Panc1 (cell line): Measurements from ENCODE around the gene IL10RB. TPM values are rescaled to one million over a fixed set of nuclear protein-coding genes. Genes with fewer than 3 reads are reported as not detected.

Experiments used
- ATAC-seq: fragments of 200-7000 bp; cut with Tn5 transposase; 2 replicates; pipeline ENCODE4 v1.9.1; 2020; ENCODE audit warnings: mild to moderate bottlenecking, moderate library complexity
- BruUV-seq: library from RNA; stranded (reverse); fragments of 400-500 nt; replicated peaks from 2 replicates; lab custom pipeline; 2021; lab: Mats Ljungman, UMichigan
- CTCF ChIA-PET: fragments of 300-600 bp; sonication (Branson Sonifier 250); formaldehyde crosslinking; loops from one replicate; lab custom pipeline; 2022; ENCODE audit warnings: antibody characterized with exemption; lab: Charles Lee
- POLR2A ChIA-PET: fragments of 300-600 bp; sonication (Branson Sonifier 250); formaldehyde crosslinking; loops from one replicate; lab custom pipeline; 2022; ENCODE audit warnings: antibody characterized with exemption; lab: Charles Lee
- DNase-seq: peaks from one replicate; pipeline ENCODE4 v3.0.0-alpha.2; 2010; ENCODE audit warnings: low read depth, low spot score
- H3K27ac ChIP-seq: 2 replicates; pipeline ENCODE4 v1.5.1; 2011; ENCODE audit warnings: mild to moderate bottlenecking, low read length, inconsistent platforms
- H3K27me3 ChIP-seq: fragments of 200-500 bp; sonication (Bioruptor generic); 2 replicates; pipeline ENCODE4 v1.6.0; 2014; ENCODE audit warnings: low read length, inconsistent platforms; ENCODE audit not compliant: control insufficient read depth, insufficient read depth
- H3K36me3 ChIP-seq: fragments of 200-500 bp; sonication (Bioruptor generic); 2 replicates; pipeline ENCODE4 v1.5.1; 2014; ENCODE audit warnings: inconsistent platforms, mild to moderate bottlenecking, low read length, moderate library complexity; ENCODE audit not compliant: control insufficient read depth, insufficient read depth
- H3K4me1 ChIP-seq: 2 replicates; pipeline ENCODE4 v1.5.1; 2011; ENCODE audit warnings: inconsistent platforms, mild to moderate bottlenecking, low read length, moderate library complexity; ENCODE audit not compliant: control insufficient read depth, insufficient read depth
- H3K4me3 ChIP-seq, 2 experiments: 2 replicates each; pipeline ENCODE4 v1.5.1; 2011 to 2012; ENCODE audit warnings: low read depth in 2 of 2, low read length in 2 of 2, mild to moderate bottlenecking in 2 of 2, inconsistent platforms in 1 of 2, moderate library complexity in 1 of 2
- H3K9me3 ChIP-seq: fragments of 200-500 bp; sonication (Bioruptor generic); 2 replicates; pipeline ENCODE4 v1.5.1; 2014; ENCODE audit warnings: low read depth, mild to moderate bottlenecking, inconsistent platforms, low read length, moderate library complexity; ENCODE audit not compliant: control insufficient read depth, insufficient read depth
- POLR2AphosphoS5 ChIP-seq: IDR thresholded peaks from 2 replicates; pipeline ENCODE4 v1.6.1; 2012; ENCODE audit warnings: mild to moderate bottlenecking, low read depth, low read length, moderate library complexity
- REST ChIP-seq, 2 experiments: IDR thresholded peaks; 2 replicates each; pipeline ENCODE4 v1.6.1; 2011 to 2012; ENCODE audit warnings: low read depth in 2 of 2, control low read depth in 1 of 2, low read length in 1 of 2, mild to moderate bottlenecking in 1 of 2, moderate library complexity in 1 of 2; ENCODE audit not compliant: insufficient read depth in 1 of 2
- SIN3A ChIP-seq: IDR thresholded peaks from 2 replicates; pipeline ENCODE4 v1.6.1; 2012; ENCODE audit warnings: low read depth, mild to moderate bottlenecking, low read length, moderate library complexity, borderline replicate concordance; ENCODE audit not compliant: insufficient read depth
- TCF7L2 ChIP-seq: IDR thresholded peaks from 2 replicates; pipeline ENCODE4 v1.6.1; 2011; ENCODE audit warnings: mild to moderate bottlenecking, low read depth, low read length, inconsistent platforms
- in situ Hi-C: cut with HindIII; loops from 2 replicates; pipeline ENCODE4 v1.10.0; 2016; ENCODE audit warnings: low sequenced_read_pairs, low pct_unique_long_range_greater_than_20kb
- intact Hi-C: fragments of 100-400 bp; cut with micrococcal nuclease; formaldehyde crosslinking; loops from one replicate; pipeline ENCODE4 v1.10.0; 2022; ENCODE audit not compliant: unreplicated experiment
- total RNA-seq: library from RNA; stranded (reverse); gene quantifications from one replicate; pipeline ENCODE4 v1.2.1, GENCODE V29; 2021; ENCODE audit not compliant: unreplicated experiment
- TF ChIP-seq, protein P1 (sequence below): fragments of 450-650 bp; IDR thresholded peaks from 2 replicates; pipeline ENCODE4 v1.5.1; 2017; ENCODE audit warnings: mild to moderate bottlenecking

Gene IL10RB
- total RNA-seq, 1 experiment from 2014 or later = 17.7 TPM

GRCh38 chr21:33258475-33258874 lies 7.7 kb upstream of the IL10RB start:
- Histone ChIP-seq H3K9me3 (no peaks in the 10 kb centered on the region), H3K4me3 (no peak overlapping the region), H3K4me1 (no peaks in the 10 kb centered on the region), H3K27ac (no peak overlapping the region), H3K36me3 (no peaks in the 10 kb centered on the region), H3K27me3 (no peaks in the 10 kb centered on the region)
- no TSS peak for BruUV-seq
- in situ Hi-C loops = no loop called here
- TF ChIP-seq SIN3A = no peak
- no peak for TF ChIP-seq TCF7L2
- no peak for TF ChIP-seq POLR2AphosphoS5
- TF ChIP-seq REST (IDR thresholded peaks at IDR 0.05; ENCODE audit: insufficient read depth in 1 of 2, low read depth in 2 of 2, low read length in 1 of 2) = no peak
- TF ChIP-seq, protein P1, sequence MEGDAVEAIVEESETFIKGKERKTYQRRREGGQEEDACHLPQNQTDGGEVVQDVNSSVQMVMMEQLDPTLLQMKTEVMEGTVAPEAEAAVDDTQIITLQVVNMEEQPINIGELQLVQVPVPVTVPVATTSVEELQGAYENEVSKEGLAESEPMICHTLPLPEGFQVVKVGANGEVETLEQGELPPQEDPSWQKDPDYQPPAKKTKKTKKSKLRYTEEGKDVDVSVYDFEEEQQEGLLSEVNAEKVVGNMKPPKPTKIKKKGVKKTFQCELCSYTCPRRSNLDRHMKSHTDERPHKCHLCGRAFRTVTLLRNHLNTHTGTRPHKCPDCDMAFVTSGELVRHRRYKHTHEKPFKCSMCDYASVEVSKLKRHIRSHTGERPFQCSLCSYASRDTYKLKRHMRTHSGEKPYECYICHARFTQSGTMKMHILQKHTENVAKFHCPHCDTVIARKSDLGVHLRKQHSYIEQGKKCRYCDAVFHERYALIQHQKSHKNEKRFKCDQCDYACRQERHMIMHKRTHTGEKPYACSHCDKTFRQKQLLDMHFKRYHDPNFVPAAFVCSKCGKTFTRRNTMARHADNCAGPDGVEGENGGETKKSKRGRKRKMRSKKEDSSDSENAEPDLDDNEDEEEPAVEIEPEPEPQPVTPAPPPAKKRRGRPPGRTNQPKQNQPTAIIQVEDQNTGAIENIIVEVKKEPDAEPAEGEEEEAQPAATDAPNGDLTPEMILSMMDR = no peak
- DNase-seq (no peak), ATAC-seq (no peak)
- POLR2A ChIA-PET = no interaction called here
- CTCF ChIA-PET = no interaction called here
- intact Hi-C loops = no loop called here

GRCh38 chr21:33259428-33259827 lies 6.7 kb upstream of the IL10RB start:
- in situ Hi-C loops = no loop called here
- no peak for TF ChIP-seq SIN3A
- TF ChIP-seq POLR2AphosphoS5 = no peak
- no peak for TF ChIP-seq TCF7L2
- TF ChIP-seq, protein P1 = no peak
- no peak for TF ChIP-seq REST (IDR thresholded peaks at IDR 0.05; ENCODE audit: insufficient read depth in 1 of 2, low read depth in 2 of 2, low read length in 1 of 2)
- Histone ChIP-seq H3K36me3 (no peaks in the 10 kb centered on the region), H3K4me3 (no peak overlapping the region), H3K9me3 (no peaks in the 10 kb centered on the region), H3K4me1 (no peaks in the 10 kb centered on the region), H3K27me3 (no peaks in the 10 kb centered on the region), H3K27ac (no peak overlapping the region)
- DNase-seq (no peak), ATAC-seq (no peak)
- POLR2A ChIA-PET = no interaction called here
- BruUV-seq = no TSS peak
- CTCF ChIA-PET = no interaction called here
- intact Hi-C loops = no loop called here
